ENCODE data around the gene UGT1A4. TPM values are rescaled to one million over a fixed set of nuclear protein-coding genes. Genes with fewer than 3 reads are reported as not detected.

Gene UGT1A4
- total and polyA plus RNA-seq, 8 donors = 0.19 TPM; not detected in 7

GRCh38 chr2:233816334-233816733 lies 97.8 kb downstream of the UGT1A4 start:
- Histone ChIP-seq H3K36me3 (no peaks in the 10 kb centered on the region), H3K27me3 (no peaks in the 10 kb centered on the region), H3K4me3 (no peak overlapping the region), H3K9me3 (no peaks in the 10 kb centered on the region), H3K27ac (no peak overlapping the region), H3K4me1 (no peaks in the 10 kb centered on the region)
- ATAC-seq (no peak), DNase-seq (peak in 2 of 6 donors; percentile 6), FAIRE-seq (no peak)
- TF ChIP-seq CTCF (IDR thresholded peaks at IDR 0.05) = no peak
- 57 to 60% methylated on average over 2 of the region's 2 CpGs for WGBS, 2 donors
- intact Hi-C loops (cut with DNase I) = no loop called here

GRCh38 chr2:233816771-233817170 lies 98.2 kb downstream of the UGT1A4 start:
- Histone ChIP-seq H3K27me3 (no peaks in the 10 kb centered on the region), H3K36me3 (no peaks in the 10 kb centered on the region), H3K4me3 (no peak overlapping the region), H3K9me3 (no peaks in the 10 kb centered on the region), H3K27ac (no peak overlapping the region), H3K4me1 (no peaks in the 10 kb centered on the region)
- no peak for FAIRE-seq
- ATAC-seq = no peak
- 84 to 86% methylated on average over 4 of the region's 4 CpGs for WGBS, 2 donors
- intact Hi-C loops (cut with DNase I) = no loop called here
- DNase-seq = peak in 3 of 6 donors; percentile 3 to 19 (median 11)
- no peak for TF ChIP-seq CTCF (IDR thresholded peaks at IDR 0.05)

- Histone ChIP-seq H3K27ac (no peak overlapping the region), H3K4me1 (no peaks in the 10 kb centered on the region), H3K27me3 (no peaks in the 10 kb centered on the region), H3K36me3 (no peaks in the 10 kb centered on the region), H3K4me3 (no peak overlapping the region), H3K9me3 (no peaks in the 10 kb centered on the region)
- FAIRE-seq (no peak), ATAC-seq (no peak), DNase-seq (peak in 3 of 6 donors; percentile 4 to 17 (median 8))
- 75 to 83% methylated on average over 3 of the region's 3 CpGs for WGBS, 2 donors
- no peak for TF ChIP-seq CTCF (IDR thresholded peaks at IDR 0.05)
- intact Hi-C loops (cut with DNase I) = no loop called here
These were observed 98.9 kb downstream of the UGT1A4 start for GRCh38 chr2:233817361-233817911.

- H3K27me3 ChIP-seq = no peaks in the 10 kb centered on the region
- no peak overlapping the region for H3K4me3 ChIP-seq
- no peak overlapping the region for H3K27ac ChIP-seq
- peak in 3 of 6 donors; percentile 10 to 34 (median 21) for DNase-seq
- no peak for TF ChIP-seq CTCF (IDR thresholded peaks at IDR 0.05)
- ATAC-seq = no peak
- H3K4me1 ChIP-seq = no peaks in the 10 kb centered on the region
- 80 to 87% methylated on average over 11 of the region's 11 CpGs for WGBS, 2 donors
- intact Hi-C loops (cut with DNase I) = no loop called here
- no peaks in the 10 kb centered on the region for H3K36me3 ChIP-seq
- FAIRE-seq = no peak
- no peaks in the 10 kb centered on the region for H3K9me3 ChIP-seq
These were observed 99.6 kb downstream of the UGT1A4 start for GRCh38 chr2:233817995-233818638.
